ENCODE data around the gene DNM2.

DNA sequence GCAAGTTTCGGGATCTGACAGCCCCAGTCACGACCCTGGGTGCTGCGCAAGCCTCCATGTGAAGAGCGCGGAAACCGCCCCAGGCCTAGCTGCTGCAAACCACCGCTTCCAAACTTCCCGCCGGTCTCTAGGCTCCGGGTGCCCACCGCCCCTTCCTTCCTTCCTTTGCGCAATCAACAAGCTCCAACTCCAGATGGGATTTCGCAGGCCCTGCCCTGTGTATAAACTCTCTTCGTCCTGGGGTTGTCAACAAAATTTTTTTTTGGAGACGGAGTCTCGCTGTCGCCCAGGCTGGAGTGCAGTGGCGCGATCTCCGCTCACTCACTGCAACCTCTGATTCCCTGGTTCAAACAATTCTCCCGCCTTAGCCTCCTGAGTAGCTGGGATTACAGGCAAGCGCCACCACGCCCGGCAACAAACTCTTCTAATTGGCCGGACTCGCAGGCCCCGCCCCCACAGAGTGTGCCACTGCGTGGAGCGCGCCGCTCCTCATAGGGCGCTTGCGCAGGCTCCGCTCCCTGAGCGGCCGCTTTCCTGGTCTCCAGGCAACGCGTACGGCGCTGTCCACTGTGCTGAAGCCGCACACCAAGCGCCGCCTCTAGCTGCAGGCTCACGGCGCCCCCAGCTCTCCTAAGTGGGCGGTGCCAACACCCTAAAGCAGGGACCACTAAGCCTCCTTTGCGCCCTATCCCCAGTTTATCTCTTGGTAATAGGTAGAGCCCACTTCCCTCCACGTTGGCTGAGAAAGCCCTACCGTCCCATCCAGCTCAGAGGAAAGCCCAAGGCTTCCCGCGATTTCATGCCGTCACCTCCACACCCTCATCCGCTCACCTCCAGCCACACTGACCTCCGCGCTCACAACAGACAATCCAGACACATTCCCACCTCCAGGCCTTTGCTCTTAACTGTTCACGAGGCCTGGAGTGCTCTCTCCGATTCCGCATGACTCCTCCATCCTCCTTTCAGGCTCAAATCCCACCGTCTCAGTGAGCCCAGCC lies 22.2 kb upstream of the DNM2 start:
- TF ChIP-seq, protein P1, sequence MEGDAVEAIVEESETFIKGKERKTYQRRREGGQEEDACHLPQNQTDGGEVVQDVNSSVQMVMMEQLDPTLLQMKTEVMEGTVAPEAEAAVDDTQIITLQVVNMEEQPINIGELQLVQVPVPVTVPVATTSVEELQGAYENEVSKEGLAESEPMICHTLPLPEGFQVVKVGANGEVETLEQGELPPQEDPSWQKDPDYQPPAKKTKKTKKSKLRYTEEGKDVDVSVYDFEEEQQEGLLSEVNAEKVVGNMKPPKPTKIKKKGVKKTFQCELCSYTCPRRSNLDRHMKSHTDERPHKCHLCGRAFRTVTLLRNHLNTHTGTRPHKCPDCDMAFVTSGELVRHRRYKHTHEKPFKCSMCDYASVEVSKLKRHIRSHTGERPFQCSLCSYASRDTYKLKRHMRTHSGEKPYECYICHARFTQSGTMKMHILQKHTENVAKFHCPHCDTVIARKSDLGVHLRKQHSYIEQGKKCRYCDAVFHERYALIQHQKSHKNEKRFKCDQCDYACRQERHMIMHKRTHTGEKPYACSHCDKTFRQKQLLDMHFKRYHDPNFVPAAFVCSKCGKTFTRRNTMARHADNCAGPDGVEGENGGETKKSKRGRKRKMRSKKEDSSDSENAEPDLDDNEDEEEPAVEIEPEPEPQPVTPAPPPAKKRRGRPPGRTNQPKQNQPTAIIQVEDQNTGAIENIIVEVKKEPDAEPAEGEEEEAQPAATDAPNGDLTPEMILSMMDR (IDR thresholded peaks at IDR 0.05), result no peak
- TF ChIP-seq, protein P2, sequence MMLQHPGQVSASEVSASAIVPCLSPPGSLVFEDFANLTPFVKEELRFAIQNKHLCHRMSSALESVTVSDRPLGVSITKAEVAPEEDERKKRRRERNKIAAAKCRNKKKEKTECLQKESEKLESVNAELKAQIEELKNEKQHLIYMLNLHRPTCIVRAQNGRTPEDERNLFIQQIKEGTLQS (CRISPR knock-in tag; conservative IDR thresholded peaks at IDR 0.05), result no peak
- TF ChIP-seq, protein P3, sequence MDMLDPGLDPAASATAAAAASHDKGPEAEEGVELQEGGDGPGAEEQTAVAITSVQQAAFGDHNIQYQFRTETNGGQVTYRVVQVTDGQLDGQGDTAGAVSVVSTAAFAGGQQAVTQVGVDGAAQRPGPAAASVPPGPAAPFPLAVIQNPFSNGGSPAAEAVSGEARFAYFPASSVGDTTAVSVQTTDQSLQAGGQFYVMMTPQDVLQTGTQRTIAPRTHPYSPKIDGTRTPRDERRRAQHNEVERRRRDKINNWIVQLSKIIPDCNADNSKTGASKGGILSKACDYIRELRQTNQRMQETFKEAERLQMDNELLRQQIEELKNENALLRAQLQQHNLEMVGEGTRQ (CRISPR knock-in tag; IDR thresholded peaks at IDR 0.05), result no peak
- TF ChIP-seq, protein P4, sequence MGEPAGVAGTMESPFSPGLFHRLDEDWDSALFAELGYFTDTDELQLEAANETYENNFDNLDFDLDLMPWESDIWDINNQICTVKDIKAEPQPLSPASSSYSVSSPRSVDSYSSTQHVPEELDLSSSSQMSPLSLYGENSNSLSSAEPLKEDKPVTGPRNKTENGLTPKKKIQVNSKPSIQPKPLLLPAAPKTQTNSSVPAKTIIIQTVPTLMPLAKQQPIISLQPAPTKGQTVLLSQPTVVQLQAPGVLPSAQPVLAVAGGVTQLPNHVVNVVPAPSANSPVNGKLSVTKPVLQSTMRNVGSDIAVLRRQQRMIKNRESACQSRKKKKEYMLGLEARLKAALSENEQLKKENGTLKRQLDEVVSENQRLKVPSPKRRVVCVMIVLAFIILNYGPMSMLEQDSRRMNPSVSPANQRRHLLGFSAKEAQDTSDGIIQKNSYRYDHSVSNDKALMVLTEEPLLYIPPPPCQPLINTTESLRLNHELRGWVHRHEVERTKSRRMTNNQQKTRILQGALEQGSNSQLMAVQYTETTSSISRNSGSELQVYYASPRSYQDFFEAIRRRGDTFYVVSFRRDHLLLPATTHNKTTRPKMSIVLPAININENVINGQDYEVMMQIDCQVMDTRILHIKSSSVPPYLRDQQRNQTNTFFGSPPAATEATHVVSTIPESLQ (CRISPR knock-in tag; IDR thresholded peaks at IDR 0.05), result no peak

All from WTC11 (cell line).